ENCODE measurements around the gene MAP3K7CL. TPM values are rescaled to one million over a fixed set of nuclear protein-coding genes. Genes with fewer than 3 reads are reported as not detected.

MAP3K7CL gene
- total RNA-seq, 1 experiment from 2014 or later: 0.15 TPM

DNA sequence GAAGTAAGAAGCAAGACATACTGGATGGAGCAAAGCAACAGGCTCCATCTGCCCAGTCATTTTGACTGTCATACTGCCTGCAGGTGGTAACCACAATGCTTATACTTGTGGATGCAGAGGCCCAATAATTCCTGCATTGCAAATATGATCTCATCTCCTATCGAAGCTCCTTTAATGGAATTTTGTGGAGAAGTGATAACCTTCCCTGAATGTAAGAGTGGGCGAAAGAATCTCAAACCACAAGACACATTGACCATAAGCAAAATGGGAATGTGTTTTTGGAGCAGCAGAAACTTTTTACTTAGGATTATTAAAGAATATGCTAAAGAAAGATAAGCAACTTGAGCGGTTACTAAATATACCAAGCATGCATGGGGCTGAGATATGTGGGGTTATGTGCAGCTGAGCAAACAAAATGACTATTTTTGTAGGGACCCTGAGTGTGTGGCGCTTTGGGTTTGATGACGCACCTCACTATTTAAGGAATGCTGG lies 90.9 kb downstream of the MAP3K7CL start:
- no peak overlapping the region for H3K4me3 Mint-ChIP-seq
- H3K27ac Mint-ChIP-seq: no peak overlapping the region
- H3K9me3 Mint-ChIP-seq: peaks cover 9% of the 10 kb centered on the region; the same call in 1 of the 2 replicates
- ChIA-PET CTCF (interaction anchor here (1.3 kb wide), 1 partner anchor 127 kb away, joined by 3 read pairs; no protein-coding TSS in a partner anchor), POLR2A (no interaction called here)
- TF ChIP-seq TP53 (CRISPR knock-in tag; IDR thresholded peaks at IDR 0.05) (no peak), FOXJ3 (CRISPR knock-in tag; IDR thresholded peaks at IDR 0.05; ENCODE audit: borderline replicate concordance) (no peak), ZNF138 (CRISPR knock-in tag; conservative IDR thresholded peaks at IDR 0.05) (no peak)
- TF ChIP-seq, protein P1, sequence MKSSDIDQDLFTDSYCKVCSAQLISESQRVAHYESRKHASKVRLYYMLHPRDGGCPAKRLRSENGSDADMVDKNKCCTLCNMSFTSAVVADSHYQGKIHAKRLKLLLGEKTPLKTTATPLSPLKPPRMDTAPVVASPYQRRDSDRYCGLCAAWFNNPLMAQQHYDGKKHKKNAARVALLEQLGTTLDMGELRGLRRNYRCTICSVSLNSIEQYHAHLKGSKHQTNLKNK (CRISPR knock-in tag; IDR thresholded peaks at IDR 0.05): no peak
- H3K36me3 Mint-ChIP-seq: no peaks in the 10 kb centered on the region
- no peak for DNase-seq (ENCODE audit: low spot score)
- no peak for ATAC-seq
- peaks cover 15% of the 10 kb centered on the region for H3K4me1 Mint-ChIP-seq
- H3K27me3 Mint-ChIP-seq (ENCODE audit: low read depth): no peaks in the 10 kb centered on the region

DNA sequence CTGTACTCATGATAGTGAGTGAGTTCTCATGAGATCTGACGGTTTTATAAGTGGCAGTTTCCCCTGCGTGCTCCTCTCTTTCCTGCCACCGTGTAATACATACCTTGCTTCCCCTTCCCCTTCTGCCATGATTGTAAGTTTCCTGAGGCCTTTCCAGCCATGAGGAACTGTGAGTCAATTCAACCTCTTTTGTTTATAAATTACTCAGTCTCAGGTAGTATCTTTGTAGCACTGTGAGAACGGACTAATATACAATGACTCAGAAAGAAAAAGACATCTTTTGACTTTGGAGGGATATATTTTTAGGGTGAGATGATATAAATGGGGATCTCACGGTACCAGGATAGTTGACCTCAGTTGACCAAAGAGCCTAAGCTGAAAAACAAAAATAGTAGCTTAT lies 93.6 kb downstream of the MAP3K7CL start:
- no peaks in the 10 kb centered on the region for H3K27me3 Mint-ChIP-seq (ENCODE audit: low read depth)

More for the DNA sequence above, 93.6 kb downstream of the MAP3K7CL start:
- Mint-ChIP-seq H3K27ac (no peak overlapping the region), H3K36me3 (no peaks in the 10 kb centered on the region), H3K4me3 (no peak overlapping the region), H3K4me1 (peaks cover 4% of the 10 kb centered on the region), H3K9me3 (peaks cover 5% of the 10 kb centered on the region; the same call in 1 of the 2 replicates)
- ChIA-PET POLR2A (no interaction called here), CTCF (no interaction called here)
- ATAC-seq (no peak), DNase-seq (ENCODE audit: low spot score) (no peak)
- no peak for TF ChIP-seq CREM (CRISPR knock-in tag; IDR thresholded peaks at IDR 0.05)
- TF ChIP-seq TP53 (CRISPR knock-in tag; IDR thresholded peaks at IDR 0.05): no peak
- TF ChIP-seq NR1H2 (CRISPR knock-in tag; IDR thresholded peaks at IDR 0.05): no peak
- TF ChIP-seq MXD4 (CRISPR knock-in tag; IDR thresholded peaks at IDR 0.05; ENCODE audit: borderline replicate concordance): no peak
- no peak for TF ChIP-seq JAZF1 (CRISPR knock-in tag; IDR thresholded peaks at IDR 0.05)
- TF ChIP-seq ZNF232 (CRISPR knock-in tag; IDR thresholded peaks at IDR 0.05): no peak
- no peak for TF ChIP-seq CBFB (CRISPR knock-in tag; IDR thresholded peaks at IDR 0.05; ENCODE audit: low read depth)
- TF ChIP-seq, protein P2, sequence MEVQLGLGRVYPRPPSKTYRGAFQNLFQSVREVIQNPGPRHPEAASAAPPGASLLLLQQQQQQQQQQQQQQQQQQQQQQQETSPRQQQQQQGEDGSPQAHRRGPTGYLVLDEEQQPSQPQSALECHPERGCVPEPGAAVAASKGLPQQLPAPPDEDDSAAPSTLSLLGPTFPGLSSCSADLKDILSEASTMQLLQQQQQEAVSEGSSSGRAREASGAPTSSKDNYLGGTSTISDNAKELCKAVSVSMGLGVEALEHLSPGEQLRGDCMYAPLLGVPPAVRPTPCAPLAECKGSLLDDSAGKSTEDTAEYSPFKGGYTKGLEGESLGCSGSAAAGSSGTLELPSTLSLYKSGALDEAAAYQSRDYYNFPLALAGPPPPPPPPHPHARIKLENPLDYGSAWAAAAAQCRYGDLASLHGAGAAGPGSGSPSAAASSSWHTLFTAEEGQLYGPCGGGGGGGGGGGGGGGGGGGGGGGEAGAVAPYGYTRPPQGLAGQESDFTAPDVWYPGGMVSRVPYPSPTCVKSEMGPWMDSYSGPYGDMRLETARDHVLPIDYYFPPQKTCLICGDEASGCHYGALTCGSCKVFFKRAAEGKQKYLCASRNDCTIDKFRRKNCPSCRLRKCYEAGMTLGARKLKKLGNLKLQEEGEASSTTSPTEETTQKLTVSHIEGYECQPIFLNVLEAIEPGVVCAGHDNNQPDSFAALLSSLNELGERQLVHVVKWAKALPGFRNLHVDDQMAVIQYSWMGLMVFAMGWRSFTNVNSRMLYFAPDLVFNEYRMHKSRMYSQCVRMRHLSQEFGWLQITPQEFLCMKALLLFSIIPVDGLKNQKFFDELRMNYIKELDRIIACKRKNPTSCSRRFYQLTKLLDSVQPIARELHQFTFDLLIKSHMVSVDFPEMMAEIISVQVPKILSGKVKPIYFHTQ (CRISPR knock-in tag; IDR thresholded peaks at IDR 0.05): no peak
- no peak for TF ChIP-seq ZBTB21 (CRISPR knock-in tag; IDR thresholded peaks at IDR 0.05; ENCODE audit: borderline replicate concordance)
- TF ChIP-seq ZNF416 (CRISPR knock-in tag; IDR thresholded peaks at IDR 0.05): no peak
- TF ChIP-seq, protein P3, sequence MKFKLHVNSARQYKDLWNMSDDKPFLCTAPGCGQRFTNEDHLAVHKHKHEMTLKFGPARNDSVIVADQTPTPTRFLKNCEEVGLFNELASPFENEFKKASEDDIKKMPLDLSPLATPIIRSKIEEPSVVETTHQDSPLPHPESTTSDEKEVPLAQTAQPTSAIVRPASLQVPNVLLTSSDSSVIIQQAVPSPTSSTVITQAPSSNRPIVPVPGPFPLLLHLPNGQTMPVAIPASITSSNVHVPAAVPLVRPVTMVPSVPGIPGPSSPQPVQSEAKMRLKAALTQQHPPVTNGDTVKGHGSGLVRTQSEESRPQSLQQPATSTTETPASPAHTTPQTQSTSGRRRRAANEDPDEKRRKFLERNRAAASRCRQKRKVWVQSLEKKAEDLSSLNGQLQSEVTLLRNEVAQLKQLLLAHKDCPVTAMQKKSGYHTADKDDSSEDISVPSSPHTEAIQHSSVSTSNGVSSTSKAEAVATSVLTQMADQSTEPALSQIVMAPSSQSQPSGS (CRISPR knock-in tag; IDR thresholded peaks at IDR 0.05; ENCODE audit: borderline replicate concordance, low read depth): no peak
- TF ChIP-seq, protein P4, sequence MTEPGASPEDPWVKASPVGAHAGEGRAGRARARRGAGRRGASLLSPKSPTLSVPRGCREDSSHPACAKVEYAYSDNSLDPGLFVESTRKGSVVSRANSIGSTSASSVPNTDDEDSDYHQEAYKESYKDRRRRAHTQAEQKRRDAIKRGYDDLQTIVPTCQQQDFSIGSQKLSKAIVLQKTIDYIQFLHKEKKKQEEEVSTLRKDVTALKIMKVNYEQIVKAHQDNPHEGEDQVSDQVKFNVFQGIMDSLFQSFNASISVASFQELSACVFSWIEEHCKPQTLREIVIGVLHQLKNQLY (CRISPR knock-in tag; IDR thresholded peaks at IDR 0.05): no peak
- TF ChIP-seq ZNF396 (CRISPR knock-in tag; IDR thresholded peaks at IDR 0.05; ENCODE audit: borderline replicate concordance): no peak
- TF ChIP-seq, protein P5, sequence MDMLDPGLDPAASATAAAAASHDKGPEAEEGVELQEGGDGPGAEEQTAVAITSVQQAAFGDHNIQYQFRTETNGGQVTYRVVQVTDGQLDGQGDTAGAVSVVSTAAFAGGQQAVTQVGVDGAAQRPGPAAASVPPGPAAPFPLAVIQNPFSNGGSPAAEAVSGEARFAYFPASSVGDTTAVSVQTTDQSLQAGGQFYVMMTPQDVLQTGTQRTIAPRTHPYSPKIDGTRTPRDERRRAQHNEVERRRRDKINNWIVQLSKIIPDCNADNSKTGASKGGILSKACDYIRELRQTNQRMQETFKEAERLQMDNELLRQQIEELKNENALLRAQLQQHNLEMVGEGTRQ (CRISPR knock-in tag; IDR thresholded peaks at IDR 0.05): no peak

Other genes starting within 250 kb of the MAP3K7CL start
- 18.9 to 23.0 TPM (median 21.1 TPM) in 3 replicates for gene LTN1, start 137.8 kb upstream of the MAP3K7CL start, total RNA-seq (2021)
- gene RWDD2B, start 111.3 kb upstream of the MAP3K7CL start, total RNA-seq (2021): 8.7 to 10.4 TPM (median 9.4 TPM) in 3 replicates
- 19.4 to 20.8 TPM (median 19.4 TPM) in 3 replicates for gene USP16, start 106.0 kb upstream of the MAP3K7CL start, total RNA-seq (2021)
- gene CCT8, start 57.0 kb upstream of the MAP3K7CL start, total RNA-seq (2021): 329 to 335 TPM (median 333 TPM) in 3 replicates
- 46.2 to 48.7 TPM (median 47.8 TPM) in 3 replicates for gene BACH1, start 168.3 kb downstream of the MAP3K7CL start, total RNA-seq (2021)

Data from WTC11 (cell line).